HG03439 (cell line): Measurements from ENCODE around the gene PITPNM3.

ENCODE experiments used
- ATAC-seq: cut with Tn5 transposase; IDR thresholded peaks from one replicate; pipeline ENCODE4 v1.9.1; 2021; ENCODE audit warnings: mild to moderate bottlenecking, moderate library complexity; ENCODE audit not compliant: unreplicated experiment

The PITPNM3 gene

GRCh38 chr17:6551869-6552531 lies 4.4 kb downstream of the PITPNM3 start:
- no peak for ATAC-seq

- ATAC-seq, result no peak
These were observed 5.0 kb downstream of the PITPNM3 start for GRCh38 chr17:6551356-6551755.

GRCh38 chr17:6549384-6550036 lies 6.8 kb downstream of the PITPNM3 start:
- no peak for ATAC-seq

- ATAC-seq, result no peak
These were observed 7.6 kb downstream of the PITPNM3 start for GRCh38 chr17:6548578-6549330.

GRCh38 chr17:6548034-6548433 lies 8.3 kb downstream of the PITPNM3 start:
- ATAC-seq, result no peak

- ATAC-seq, result no peak
These were observed 9.0 kb downstream of the PITPNM3 start for GRCh38 chr17:6547336-6547735.

GRCh38 chr17:6546069-6546718 lies 10.2 kb downstream of the PITPNM3 start:
- ATAC-seq, result no peak

- ATAC-seq, result no peak
These were observed 11.1 kb downstream of the PITPNM3 start for GRCh38 chr17:6545291-6545690.

GRCh38 chr17:6544011-6544370 lies 12.4 kb downstream of the PITPNM3 start:
- ATAC-seq, result no peak

GRCh38 chr17:6543079-6544010 lies 13.0 kb downstream of the PITPNM3 start:
- ATAC-seq, result no peak

GRCh38 chr17:6542577-6542976 lies 13.8 kb downstream of the PITPNM3 start:
- ATAC-seq, result no peak

GRCh38 chr17:6541886-6542285 lies 14.5 kb downstream of the PITPNM3 start:
- ATAC-seq, result no peak

GRCh38 chr17:6539871-6540270 lies 16.5 kb downstream of the PITPNM3 start:
- no peak for ATAC-seq

GRCh38 chr17:6536566-6537065 lies 19.7 kb downstream of the PITPNM3 start:
- ATAC-seq, result no peak

- ATAC-seq, result no peak
These were observed 20.3 kb downstream of the PITPNM3 start for GRCh38 chr17:6536053-6536452.

GRCh38 chr17:6534846-6535514 lies 21.4 kb downstream of the PITPNM3 start:
- ATAC-seq, result no peak

- ATAC-seq, result no peak
These were observed 23.9 kb downstream of the PITPNM3 start for GRCh38 chr17:6532441-6532885.

GRCh38 chr17:6531575-6531974 lies 24.8 kb downstream of the PITPNM3 start:
- ATAC-seq, result no peak

- no peak for ATAC-seq
These were observed 25.9 kb downstream of the PITPNM3 start for GRCh38 chr17:6530324-6530920.
